ENCODE measurements around the gene SSRP1. TPM values are rescaled to one million over a fixed set of nuclear protein-coding genes. Genes with fewer than 3 reads are reported as not detected.

SSRP1 gene
- total RNA-seq, 1 experiment from 2014 or later: 173 TPM

- TF ChIP-seq POLR2AphosphoS5 (IDR thresholded peaks at IDR 0.05; ENCODE audit: low read depth, low read length) (no peak), REST (IDR thresholded peaks at IDR 0.05; ENCODE audit: insufficient read depth in 1 of 2, low read depth in 2 of 2, low read length in 1 of 2) (no peak), SIN3A (IDR thresholded peaks at IDR 0.05; ENCODE audit: borderline replicate concordance, insufficient read depth, low read depth, low read length) (no peak), TCF7L2 (IDR thresholded peaks at IDR 0.05; ENCODE audit: low read depth, low read length) (no peak)
- TF ChIP-seq, protein P1, sequence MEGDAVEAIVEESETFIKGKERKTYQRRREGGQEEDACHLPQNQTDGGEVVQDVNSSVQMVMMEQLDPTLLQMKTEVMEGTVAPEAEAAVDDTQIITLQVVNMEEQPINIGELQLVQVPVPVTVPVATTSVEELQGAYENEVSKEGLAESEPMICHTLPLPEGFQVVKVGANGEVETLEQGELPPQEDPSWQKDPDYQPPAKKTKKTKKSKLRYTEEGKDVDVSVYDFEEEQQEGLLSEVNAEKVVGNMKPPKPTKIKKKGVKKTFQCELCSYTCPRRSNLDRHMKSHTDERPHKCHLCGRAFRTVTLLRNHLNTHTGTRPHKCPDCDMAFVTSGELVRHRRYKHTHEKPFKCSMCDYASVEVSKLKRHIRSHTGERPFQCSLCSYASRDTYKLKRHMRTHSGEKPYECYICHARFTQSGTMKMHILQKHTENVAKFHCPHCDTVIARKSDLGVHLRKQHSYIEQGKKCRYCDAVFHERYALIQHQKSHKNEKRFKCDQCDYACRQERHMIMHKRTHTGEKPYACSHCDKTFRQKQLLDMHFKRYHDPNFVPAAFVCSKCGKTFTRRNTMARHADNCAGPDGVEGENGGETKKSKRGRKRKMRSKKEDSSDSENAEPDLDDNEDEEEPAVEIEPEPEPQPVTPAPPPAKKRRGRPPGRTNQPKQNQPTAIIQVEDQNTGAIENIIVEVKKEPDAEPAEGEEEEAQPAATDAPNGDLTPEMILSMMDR (IDR thresholded peaks at IDR 0.05): no peak
- Histone ChIP-seq H3K4me1 (ENCODE audit: control insufficient read depth, insufficient read depth, low read length) (no peaks in the 10 kb centered on the region), H3K9me3 (ENCODE audit: control insufficient read depth, insufficient read depth, low read depth, low read length) (no peaks in the 10 kb centered on the region), H3K27me3 (ENCODE audit: control insufficient read depth, insufficient read depth, low read length) (peaks cover 3% of the 10 kb centered on the region; the same call in 1 of the 2 replicates), H3K27ac (ENCODE audit: low read length) (no peak overlapping the region), H3K36me3 (ENCODE audit: control insufficient read depth, insufficient read depth, low read length) (no peaks in the 10 kb centered on the region), H3K4me3 (ENCODE audit: low read depth in 2 of 2, low read length in 2 of 2) (no peak overlapping the region)
- no TSS peak for BruUV-seq (replicated peaks)
- in situ Hi-C loops (cut with HindIII; ENCODE audit: low pct_unique_long_range_greater_than_20kb, low sequenced_read_pairs): no loop called here
- intact Hi-C loops (cut with micrococcal nuclease; ENCODE audit: unreplicated experiment): no loop called here
- POLR2A ChIA-PET: no interaction called here
- no peak for DNase-seq (ENCODE audit: low read depth, low spot score)
- CTCF ChIA-PET: no interaction called here
- ATAC-seq: no peak
These were observed 33.1 kb upstream of the SSRP1 start for GRCh38 chr11:57368845-57369232.

DNA sequence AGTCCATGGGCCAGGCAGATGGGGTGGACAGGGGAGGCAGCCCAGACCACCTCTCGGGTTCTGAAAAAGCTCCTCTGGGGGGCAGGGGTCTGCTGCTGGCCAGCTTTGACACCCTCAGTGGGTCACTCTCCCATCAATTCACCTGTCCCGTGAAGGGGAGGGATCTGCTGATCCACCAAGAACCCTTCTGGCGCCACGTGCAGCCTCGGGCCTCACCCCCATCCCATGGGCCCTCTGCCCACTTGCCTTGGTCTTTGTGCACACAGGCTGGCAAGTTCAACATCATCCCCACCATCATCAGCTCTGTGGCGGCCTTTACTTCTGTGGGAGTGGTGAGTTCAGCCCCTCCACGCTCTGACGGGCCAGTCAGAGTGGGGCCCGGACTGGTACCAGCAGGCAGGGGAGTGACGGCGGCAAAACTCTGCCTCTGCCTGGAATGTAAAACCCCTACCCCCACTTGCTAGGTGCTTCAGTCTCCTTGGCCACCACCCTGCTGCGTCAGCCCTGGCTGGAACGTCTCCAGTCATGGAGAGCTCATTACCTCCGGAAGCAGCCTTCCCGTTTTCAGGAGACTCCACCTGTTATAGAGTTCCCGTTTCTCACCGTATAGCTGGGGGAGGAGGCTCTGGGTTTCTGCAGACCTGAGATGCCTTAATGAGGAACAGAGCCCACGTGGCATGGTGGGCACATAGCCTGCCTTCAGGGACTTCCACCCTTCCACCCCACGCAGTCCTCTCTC lies 32.6 kb upstream of the SSRP1 start:
- no peak for ATAC-seq
- POLR2A ChIA-PET: interaction anchor here (0.6 kb wide), 1 partner anchor 31 kb away, joined by 3 read pairs; no protein-coding TSS in a partner anchor
- Histone ChIP-seq H3K9me3 (ENCODE audit: control insufficient read depth, insufficient read depth, low read depth, low read length) (no peaks in the 10 kb centered on the region), H3K27me3 (ENCODE audit: control insufficient read depth, insufficient read depth, low read length) (peaks cover 3% of the 10 kb centered on the region; the same call in 1 of the 2 replicates), H3K4me3 (ENCODE audit: low read depth in 2 of 2, low read length in 2 of 2) (no peak overlapping the region), H3K27ac (ENCODE audit: low read length) (no peak overlapping the region), H3K36me3 (ENCODE audit: control insufficient read depth, insufficient read depth, low read length) (no peaks in the 10 kb centered on the region), H3K4me1 (ENCODE audit: control insufficient read depth, insufficient read depth, low read length) (no peaks in the 10 kb centered on the region)
- no peak for DNase-seq (ENCODE audit: low read depth, low spot score)
- in situ Hi-C loops (cut with HindIII; ENCODE audit: low pct_unique_long_range_greater_than_20kb, low sequenced_read_pairs) (no loop called here), intact Hi-C loops (cut with micrococcal nuclease; ENCODE audit: unreplicated experiment) (no loop called here)
- TF ChIP-seq, protein P1 (IDR thresholded peaks at IDR 0.05): no peak
- no peak for TF ChIP-seq POLR2AphosphoS5 (IDR thresholded peaks at IDR 0.05; ENCODE audit: low read depth, low read length)
- no peak for TF ChIP-seq REST (IDR thresholded peaks at IDR 0.05; ENCODE audit: insufficient read depth in 1 of 2, low read depth in 2 of 2, low read length in 1 of 2)
- CTCF ChIA-PET: no interaction called here
- no TSS peak for BruUV-seq (replicated peaks)
